CD4-positive, alpha-beta T cell (primary cell): ENCODE results near the gene NABP1. TPM values are rescaled to one million over a fixed set of nuclear protein-coding genes. Genes with fewer than 3 reads are reported as not detected.

Experiments
- ATAC-seq: fragments of 200-7000 bp; cut with Tn5 transposase; one replicate; pipeline ENCODE4 v1.10.0; 2022; ENCODE audit warnings: mild to moderate bottlenecking; ENCODE audit not compliant: poor library complexity
- CTCF ChIA-PET: fragments of 350-600 bp; sonication (Branson Sonifier 250); formaldehyde crosslinking; loops from one replicate; lab custom pipeline; 2021; ENCODE audit warnings: antibody characterized with exemption, inconsistent platforms; lab: Charles Lee
- POLR2A ChIA-PET: fragments of 350-600 bp; sonication (Branson Sonifier 250); formaldehyde crosslinking; loops from one replicate; lab custom pipeline; 2021; ENCODE audit warnings: antibody characterized with exemption, inconsistent platforms; lab: Charles Lee
- DNase-seq, 14 experiments: peaks; one replicate each; pipeline ENCODE4 v3.0.0-alpha.2; 2013 to 2020; ENCODE audit warnings: mixed read lengths in 2 of 14
- H3K27ac ChIP-seq, 2 donors: one replicate each; pipeline versions ENCODE4 v1.5.1 to v1.7.0; 2013; ENCODE audit warnings: low read length in 2 of 2, low read depth in 1 of 2, mild to moderate bottlenecking in 1 of 2
- H3K27me3 ChIP-seq, 2 experiments: 1 replicate in 1 of 2; 2 replicates in 1 of 2; pipeline versions ENCODE4 v1.6.1 to v1.7.0; 2013; ENCODE audit warnings: low read length in 2 of 2, control low read depth in 1 of 2, mild to moderate bottlenecking in 1 of 2, moderate library complexity in 1 of 2; ENCODE audit not compliant: insufficient read depth in 2 of 2, control insufficient read depth in 1 of 2
- H3K36me3 ChIP-seq: one replicate; pipeline ENCODE4 v1.6.1; 2013; ENCODE audit warnings: low read length, control low read depth; ENCODE audit not compliant: insufficient read depth
- H3K4me1 ChIP-seq: one replicate; pipeline ENCODE4 v1.6.1; 2013; ENCODE audit warnings: low read length, control low read depth; ENCODE audit not compliant: insufficient read depth
- H3K4me3 ChIP-seq: one replicate; pipeline ENCODE4 v1.5.1; 2013; ENCODE audit warnings: mild to moderate bottlenecking, low read length, moderate library complexity
- H3K9me3 ChIP-seq, 2 experiments: 1 replicate in 1 of 2; 2 replicates in 1 of 2; pipeline versions ENCODE4 v1.6.1 to v1.7.0; 2013; ENCODE audit warnings: low read length in 2 of 2, mild to moderate bottlenecking in 2 of 2, control low read depth in 1 of 2, moderate library complexity in 1 of 2; ENCODE audit not compliant: control insufficient read depth in 1 of 2, insufficient read depth in 1 of 2
- H3K27ac Mint-ChIP-seq: one replicate; pipeline ENCODE4 v1.8.0; 2020; ENCODE audit warnings: mixed read lengths
- H3K27me3 Mint-ChIP-seq: one replicate; pipeline ENCODE4 v1.8.0; 2021; ENCODE audit warnings: mixed read lengths
- H3K36me3 Mint-ChIP-seq: one replicate; pipeline ENCODE4 v1.8.0; 2021; ENCODE audit warnings: low read depth, mixed read lengths
- H3K4me1 Mint-ChIP-seq: one replicate; pipeline ENCODE4 v1.8.0; 2021; ENCODE audit warnings: low read depth, mixed read lengths
- H3K4me3 Mint-ChIP-seq: one replicate; pipeline ENCODE4 v1.8.0; 2020; ENCODE audit warnings: mild to moderate bottlenecking, mixed read lengths
- H3K9me3 Mint-ChIP-seq: one replicate; pipeline ENCODE4 v1.8.0; 2020; ENCODE audit warnings: mixed read lengths
- intact Hi-C, 2 experiments: fragments of 100-400 bp; cut with DNase I in 1 of 2; cut with micrococcal nuclease in 1 of 2; formaldehyde crosslinking; loops; one replicate each; pipeline versions ENCODE4 v1.15.1 to v1.9.0; 2023 to 2025; cut with DNase I, micrococcal nuclease
- total RNA-seq, 174 experiments: library from RNA in 2 of 174; stranded (reverse) in 2 of 174; gene quantifications; one replicate each; pipeline ENCODE4 v1.2.3 and lab custom pipeline; 2021 to 2026
- TF ChIP-seq, protein P1 (sequence below): fragments of 200-600 bp; IDR thresholded peaks from one replicate; pipeline ENCODE4 v1.8.0; 2022; ENCODE audit warnings: antibody characterized with exemption, mild to moderate bottlenecking

The NABP1 gene
- total RNA-seq, 2 experiments from 2014 or later = 32.0 to 32.9 TPM

DNA sequence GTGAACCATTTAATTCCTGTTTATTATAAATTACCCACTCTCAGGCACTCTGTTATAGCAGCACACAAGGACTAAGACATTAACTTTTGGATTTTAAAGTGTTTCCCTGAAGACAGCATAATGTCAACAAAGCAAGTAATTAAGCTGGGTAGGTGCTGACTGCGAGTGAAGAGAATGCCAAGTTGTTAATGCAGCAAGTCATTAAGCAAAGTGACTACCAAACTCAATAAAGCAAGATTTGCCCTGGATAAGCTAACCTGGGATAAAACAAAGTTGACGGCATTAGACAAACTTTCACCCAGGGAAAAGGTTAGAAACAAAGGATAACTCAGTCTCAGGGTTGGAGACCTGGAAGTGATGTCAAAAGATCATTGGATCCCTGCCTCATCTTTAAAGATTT is 28.4 kb upstream of the NABP1 start:
- no peak overlapping the region for H3K27ac ChIP-seq
- Mint-ChIP-seq H3K27ac (no peak overlapping the region), H3K4me1 (no peaks in the 10 kb centered on the region), H3K4me3 (no peak overlapping the region), H3K9me3 (no peaks in the 10 kb centered on the region), H3K36me3 (no peaks in the 10 kb centered on the region), H3K27me3 (no peaks in the 10 kb centered on the region)
- H3K4me3 ChIP-seq = no peak overlapping the region
- TF ChIP-seq, protein P1, sequence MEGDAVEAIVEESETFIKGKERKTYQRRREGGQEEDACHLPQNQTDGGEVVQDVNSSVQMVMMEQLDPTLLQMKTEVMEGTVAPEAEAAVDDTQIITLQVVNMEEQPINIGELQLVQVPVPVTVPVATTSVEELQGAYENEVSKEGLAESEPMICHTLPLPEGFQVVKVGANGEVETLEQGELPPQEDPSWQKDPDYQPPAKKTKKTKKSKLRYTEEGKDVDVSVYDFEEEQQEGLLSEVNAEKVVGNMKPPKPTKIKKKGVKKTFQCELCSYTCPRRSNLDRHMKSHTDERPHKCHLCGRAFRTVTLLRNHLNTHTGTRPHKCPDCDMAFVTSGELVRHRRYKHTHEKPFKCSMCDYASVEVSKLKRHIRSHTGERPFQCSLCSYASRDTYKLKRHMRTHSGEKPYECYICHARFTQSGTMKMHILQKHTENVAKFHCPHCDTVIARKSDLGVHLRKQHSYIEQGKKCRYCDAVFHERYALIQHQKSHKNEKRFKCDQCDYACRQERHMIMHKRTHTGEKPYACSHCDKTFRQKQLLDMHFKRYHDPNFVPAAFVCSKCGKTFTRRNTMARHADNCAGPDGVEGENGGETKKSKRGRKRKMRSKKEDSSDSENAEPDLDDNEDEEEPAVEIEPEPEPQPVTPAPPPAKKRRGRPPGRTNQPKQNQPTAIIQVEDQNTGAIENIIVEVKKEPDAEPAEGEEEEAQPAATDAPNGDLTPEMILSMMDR = no peak
- intact Hi-C loops = no loop called here
- ATAC-seq (no peak), DNase-seq (no peak)
- no peaks in the 10 kb centered on the region for H3K36me3 ChIP-seq
- no peaks in the 10 kb centered on the region for H3K27me3 ChIP-seq
- H3K4me1 ChIP-seq = no peaks in the 10 kb centered on the region
- ChIA-PET POLR2A (no interaction called here), CTCF (no interaction called here)
- H3K9me3 ChIP-seq = no peaks in the 10 kb centered on the region

DNA sequence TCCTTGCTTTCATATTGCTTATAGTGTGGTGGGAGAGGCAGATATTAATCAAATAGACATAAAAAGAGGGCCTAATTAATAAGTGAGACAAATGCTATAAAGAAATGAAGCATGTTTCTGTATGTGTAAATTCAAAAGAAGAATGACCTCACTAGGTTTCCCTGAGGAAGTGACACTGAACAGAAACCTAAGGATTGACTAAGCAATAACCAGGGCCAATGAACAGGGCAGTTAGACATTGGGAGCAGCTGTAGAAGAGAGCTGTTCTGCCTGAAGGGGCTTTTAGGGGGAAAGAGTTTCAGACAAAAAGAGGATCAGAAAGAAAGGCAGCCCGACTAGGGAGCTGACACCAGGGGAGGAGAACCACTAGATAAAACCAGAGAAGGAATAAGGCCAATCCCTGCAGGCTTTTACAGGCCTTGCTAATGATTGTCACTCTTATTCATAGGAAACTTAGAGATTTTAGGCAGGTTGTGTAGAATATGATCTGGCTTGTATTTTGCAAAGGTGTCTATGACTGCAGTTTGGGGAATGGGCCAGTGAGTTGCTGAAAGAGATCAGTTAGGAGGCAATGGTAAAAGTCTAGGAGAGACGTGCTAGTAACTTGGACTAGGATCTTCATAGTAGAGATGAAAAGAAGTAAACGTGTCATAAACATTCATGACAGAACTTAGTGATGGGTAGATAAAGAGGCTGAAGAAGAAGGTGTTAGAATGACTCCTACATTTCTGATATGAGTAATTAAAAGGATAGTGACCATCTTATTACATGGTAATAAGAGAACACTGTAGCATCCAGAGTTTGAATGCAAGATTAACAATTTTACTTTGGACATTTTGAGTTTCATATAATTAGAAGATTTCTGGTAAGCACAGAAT is 26.8 kb upstream of the NABP1 start:
- ChIA-PET CTCF (no interaction called here), POLR2A (no interaction called here)
- H3K36me3 Mint-ChIP-seq = no peaks in the 10 kb centered on the region
- Histone ChIP-seq H3K27ac (no peak overlapping the region), H3K27me3 (no peaks in the 10 kb centered on the region), H3K36me3 (no peaks in the 10 kb centered on the region), H3K4me1 (no peaks in the 10 kb centered on the region), H3K9me3 (no peaks in the 10 kb centered on the region), H3K4me3 (no peak overlapping the region)
- TF ChIP-seq, protein P1 = no peak
- DNase-seq (peak in 2 of 14 experiments; percentile 33 to 39), ATAC-seq (no peak)
- no peak overlapping the region for H3K27ac Mint-ChIP-seq
- intact Hi-C loops = no loop called here
- H3K4me3 Mint-ChIP-seq = no peak overlapping the region
- no peaks in the 10 kb centered on the region for H3K9me3 Mint-ChIP-seq
- no peaks in the 10 kb centered on the region for H3K4me1 Mint-ChIP-seq
- no peaks in the 10 kb centered on the region for H3K27me3 Mint-ChIP-seq

DNA sequence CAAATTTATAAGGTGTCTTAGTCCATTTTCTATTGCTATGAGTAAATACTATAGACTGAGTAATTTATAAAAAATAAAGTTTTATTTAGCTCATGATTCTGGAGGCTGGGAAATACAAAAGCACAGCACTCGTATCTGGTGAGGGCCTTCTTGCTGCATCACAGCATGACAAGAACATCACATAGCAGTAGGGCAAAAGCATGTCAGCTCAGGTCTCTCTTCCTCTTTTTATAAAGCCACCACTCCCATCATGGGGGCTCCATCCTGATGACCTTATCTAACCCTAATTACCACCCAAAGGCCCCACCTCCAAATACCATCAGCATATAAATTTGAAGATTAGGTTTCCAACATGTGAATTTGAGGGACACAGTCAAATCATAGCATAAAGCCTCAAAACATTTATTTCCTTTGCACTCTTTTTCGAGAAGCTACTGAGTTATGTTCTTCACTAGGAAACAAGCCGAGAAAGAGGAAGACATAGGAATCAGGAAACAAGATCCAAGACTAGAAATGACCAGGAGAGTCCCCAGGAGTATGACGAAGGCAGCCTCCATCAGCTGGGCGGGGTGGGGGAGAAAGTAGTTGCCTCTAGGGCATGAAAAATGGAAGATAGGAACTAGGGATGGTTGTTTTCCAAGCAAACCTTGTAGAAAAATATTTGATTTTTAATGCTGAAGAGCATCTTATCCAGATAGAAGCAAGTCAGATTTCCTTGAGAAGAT is 24.1 kb upstream of the NABP1 start:
- DNase-seq (no peak), ATAC-seq (no peak)
- TF ChIP-seq, protein P1 = no peak
- no peaks in the 10 kb centered on the region for H3K36me3 ChIP-seq
- H3K4me1 ChIP-seq = no peaks in the 10 kb centered on the region
- no peak overlapping the region for H3K4me3 ChIP-seq
- Mint-ChIP-seq H3K4me1 (no peaks in the 10 kb centered on the region), H3K4me3 (no peak overlapping the region), H3K36me3 (no peaks in the 10 kb centered on the region), H3K27me3 (no peaks in the 10 kb centered on the region), H3K9me3 (no peaks in the 10 kb centered on the region), H3K27ac (no peak overlapping the region)
- POLR2A ChIA-PET = interaction anchor here (1.2 to 1.9 kb wide), 2 partner anchors 10 to 36 kb away, joined by 3 to 5 read pairs; no protein-coding TSS in a partner anchor
- intact Hi-C loops = no loop called here
- no peaks in the 10 kb centered on the region for H3K27me3 ChIP-seq
- no peaks in the 10 kb centered on the region for H3K9me3 ChIP-seq
- H3K27ac ChIP-seq = no peak overlapping the region
- CTCF ChIA-PET = interaction anchor here (0.6 kb wide), 1 partner anchor 93 kb away, joined by 4 read pairs; no protein-coding TSS in a partner anchor
